Psoas muscle (tissue), 8 donors: ENCODE measurements around the gene CGB2. TPM values are rescaled to one million over a fixed set of nuclear protein-coding genes. Genes with fewer than 3 reads are reported as not detected.

ENCODE experiments used
- ATAC-seq, 4 donors: fragments of 200-7000 bp; cut with Tn5 transposase; one replicate each; pipeline ENCODE4 v1.9.1; 2020; ENCODE audit warnings: moderate library complexity in 3 of 4, mild to moderate bottlenecking in 2 of 4
- DNase-seq, 2 donors: peaks; one replicate each; pipeline ENCODE4 v3.0.0-alpha.2; 2020
- H3K27ac ChIP-seq: fragments of 200-600 bp; one replicate; pipeline ENCODE4 v1.8.0; 2022
- H3K27me3 ChIP-seq, 3 donors: fragments of 200-600 bp in 1 of 3; one replicate each; pipeline versions ENCODE4 v1.6.1 to v1.8.0; 2013 to 2022; ENCODE audit warnings: low read length in 2 of 3, mild to moderate bottlenecking in 2 of 3, moderate library complexity in 1 of 3; ENCODE audit not compliant: insufficient read depth in 3 of 3
- H3K36me3 ChIP-seq, 2 donors: fragments of 200-600 bp in 1 of 2; one replicate each; pipeline versions ENCODE4 v1.6.1 to v1.8.0; 2013 to 2022; ENCODE audit warnings: low read depth in 1 of 2, mild to moderate bottlenecking in 1 of 2, moderate library complexity in 1 of 2; ENCODE audit not compliant: insufficient read depth in 1 of 2
- H3K4me1 ChIP-seq: fragments of 200-600 bp; one replicate; pipeline ENCODE4 v1.8.0; 2022
- H3K4me3 ChIP-seq: fragments of 200-600 bp; one replicate; pipeline ENCODE4 v1.8.0; 2022; ENCODE audit warnings: mild to moderate bottlenecking
- H3K9me3 ChIP-seq: fragments of 200-600 bp; one replicate; pipeline ENCODE4 v1.8.0; 2022
- CTCF ChIP-seq: fragments of 200-600 bp; IDR thresholded peaks from one replicate; pipeline ENCODE4 v1.8.0; 2022; ENCODE audit warnings: antibody characterized with exemption
- WGBS, 3 donors: extraction: QIAGEN DNeasy Blood & Tissue Kit; methylation state at CpG; one replicate each; pipeline versions ENCODE4 v1.1.6 to v1.1.7; 2013; 5-methylcytosine and 5-hydroxymethylcytosine counted together
- intact Hi-C, 2 donors: fragments of 100-400 bp; cut with DNase I; formaldehyde crosslinking; loops; one replicate each; pipeline versions ENCODE4 v1.11.0 to v1.14.2; 2022
- polyA plus RNA-seq, 3 donors: library from polyadenylated mRNA; stranded (reverse); fragments of 200-250 nt; gene quantifications; one replicate each; pipeline ENCODE4 v1.2.3, GENCODE V29; 2013
- total RNA-seq, 4 donors: library from RNA; stranded (reverse); fragmentation: NEBNext Ultra II Directional in 2 of 4; extraction: Animal tissue kit (Norgen Biotek cat#: 25700) in 2 of 4; gene quantifications; one replicate each; pipeline versions ENCODE4 v1.2.1 to v1.2.4, GENCODE V29; 2021 to 2023
- donor health status: healthy with polysubstance abuse.
- donor health status: DM: no; HTN: no; CAD: no; lungs with moderate emphysema.
- donor health status: Bipolar disorder and iron deficiency.
- donor health status: healthy.
- donor health status: DM: yes; HTN: yes; CAD: no.
- donor health status: DM: no; HTN: no; CAD: no.
- donor health status: DM: no; HTN: no; CAD: no.
- donor health status: DM: yes; HTN: yes; CAD: no.

CGB2 gene
- total and polyA plus RNA-seq, 7 donors, result 0.10 TPM; not detected in 6

GRCh38 chr19:48993175-48994034, 38.3 kb upstream of the CGB2 start, which contains the start of the genes GYS1 and RUVBL2:
GYS1 (minus strand) TSS chr19:48993309; CDS start chr19:48993112, 197 bp downstream.
RUVBL2 (plus strand) TSS chr19:48993887; CDS start chr19:48993912, 25 bp downstream.
- peak; percentile 100 for DNase-seq
- intact Hi-C loops, result loop anchor here (5.0 to 10.0 kb wide), 3 partner anchors 79 to 211 kb away; partner anchors contain the start of genes HRC (in 1 of the 2), KCNA7 (in 1 of the 2) and TRPM4 (in 1 of the 2)
- peaks cover 48% of the 10 kb centered on the region for H3K4me1 ChIP-seq

GRCh38 chr19:48994035-48994386, 37.7 kb upstream of the CGB2 start:
- peaks cover 43% of the 10 kb centered on the region for H3K4me1 ChIP-seq
- intact Hi-C loops, result loop anchor here (5.0 to 10.0 kb wide), 3 partner anchors 78 to 211 kb away; partner anchors contain the start of genes HRC (in 1 of the 2), KCNA7 (in 1 of the 2) and TRPM4 (in 1 of the 2)
- WGBS, 3 donors, result 0 to 1% (median 1%) methylated on average over 13 of the region's 13 CpGs

More at GRCh38 chr19:48993175-48994034, 38.3 kb upstream of the CGB2 start, which contains the start of the genes GYS1 and RUVBL2:
- peak; percentile 83 to 87 (median 84) for ATAC-seq
- Histone ChIP-seq H3K9me3 (no peaks in the 10 kb centered on the region), H3K27ac (peak within 1 kb of the TSS; percentile 90), H3K27me3 (no peaks in the 10 kb centered on the region), H3K36me3 (peaks cover 0 to 10% of the 10 kb centered on the region in 2 donors), H3K4me3 (peak within 1 kb of the TSS; percentile 81)
- WGBS, 3 donors, result 0% methylated on average over 55 to 56 of the region's 56 CpGs
- TF ChIP-seq CTCF, result peak; percentile 97

GRCh38 chr19:48997972-48998371, 33.7 kb upstream of the CGB2 start:
- no peaks in the 10 kb centered on the region for H3K27me3 ChIP-seq
- H3K36me3 ChIP-seq, result peaks cover 0 to 26% of the 10 kb centered on the region in 2 donors
- ATAC-seq, result peak in 2 of 4 donors; percentile 25 to 28
- H3K4me1 ChIP-seq, result peaks cover 22% of the 10 kb centered on the region
- H3K27ac ChIP-seq, result peak overlapping the region; percentile 72
- no peak overlapping the region for H3K4me3 ChIP-seq
- peak in 1 of 2 donors; percentile 62 for DNase-seq
- TF ChIP-seq CTCF, result peak; percentile 36
- H3K9me3 ChIP-seq, result no peaks in the 10 kb centered on the region
- WGBS, 3 donors, result 40 to 71% (median 47%) methylated on average over 5 of the region's 5 CpGs
- intact Hi-C loops, result loop anchor here (5.0 to 10.0 kb wide), 3 partner anchors 69 to 207 kb away; partner anchors contain the start of genes HRC (in 1 of the 2) and TRPM4 (in 1 of the 2)

More at GRCh38 chr19:48994035-48994386, 37.7 kb upstream of the CGB2 start:
- Histone ChIP-seq H3K4me3 (peak overlapping the region; percentile 81), H3K9me3 (no peaks in the 10 kb centered on the region), H3K27ac (peak overlapping the region; percentile 90), H3K27me3 (no peaks in the 10 kb centered on the region), H3K36me3 (peaks cover 0 to 4% of the 10 kb centered on the region in 2 donors)
- no peak for TF ChIP-seq CTCF
- ATAC-seq (no peak), DNase-seq (no peak)

GRCh38 chr19:48999481-49000325, 32.0 kb upstream of the CGB2 start:
- H3K9me3 ChIP-seq, result no peaks in the 10 kb centered on the region
- H3K36me3 ChIP-seq, result peaks cover 0 to 43% of the 10 kb centered on the region in 2 donors
- peaks cover 14% of the 10 kb centered on the region for H3K4me1 ChIP-seq
- peak overlapping the region; percentile 16 for H3K27ac ChIP-seq
- DNase-seq, result peak; percentile 56 to 78
- TF ChIP-seq CTCF, result peak; percentile 60
- H3K4me3 ChIP-seq, result no peak overlapping the region
- whole genome bisulfite sequencing, 3 donors, result 56 to 61% (median 61%) methylated on average over 16 of the region's 16 CpGs
- no peaks in the 10 kb centered on the region for H3K27me3 ChIP-seq
- intact Hi-C loops, result loop anchor here (5.0 to 10.0 kb wide), 3 partner anchors 68 to 205 kb away; partner anchors contain the start of genes HRC (in 1 of the 2) and TRPM4 (in 1 of the 2)
- peak; percentile 47 to 75 (median 70) for ATAC-seq
